Hepatocyte (in vitro differentiated cells): ENCODE measurements around the gene RGS17.

ENCODE experiments used
- CTCF ChIP-seq: fragments of 200-600 bp; sonication (generic); IDR thresholded peaks from 2 replicates; pipeline ENCODE4 v1.5.1; 2016; ENCODE audit warnings: antibody characterized with exemption, mild to moderate bottlenecking; ENCODE audit not compliant: poor library complexity
- EZH2 ChIP-seq: fragments of 200-600 bp; sonication (generic); IDR thresholded peaks from 2 replicates; pipeline ENCODE4 v1.6.1; 2016; ENCODE audit warnings: antibody characterized with exemption, mild to moderate bottlenecking, borderline replicate concordance
- EZH2phosphoT487 ChIP-seq: fragments of 200-600 bp; sonication (generic); IDR thresholded peaks from one replicate; pipeline ENCODE4 v1.6.1; 2018; ENCODE audit warnings: antibody characterized with exemption, mild to moderate bottlenecking, low read depth, moderate library complexity; ENCODE audit not compliant: unreplicated experiment, severe bottlenecking

- TF ChIP-seq EZH2 (no peak), CTCF (no peak), EZH2phosphoT487 (no peak)
Measured at GRCh38 chr6:152957796-152958195, 173.3 kb downstream of the RGS17 start.
